Gastroesophageal sphincter (tissue), 3 donors: Measurements from ENCODE around the gene SLIT3.
A peak's percentile ranks its signal among the peaks of the same experiment; 100 is the strongest.

ENCODE experiments used
- EP300 ChIP-seq: sonication (generic); formaldehyde crosslinking; IDR thresholded peaks from one replicate; pipeline ENCODE4 v1.6.1; 2017; ENCODE audit warnings: antibody characterized with exemption, mild to moderate bottlenecking
- POLR2A ChIP-seq, 2 donors: fragments of 450-650 bp; IDR thresholded peaks; one replicate each; pipeline ENCODE4 v1.6.1; 2017; ENCODE audit warnings: antibody characterized with exemption in 2 of 2, mild to moderate bottlenecking in 2 of 2, moderate library complexity in 1 of 2
- POLR2AphosphoS5 ChIP-seq: sonication (generic); formaldehyde crosslinking; IDR thresholded peaks from one replicate; pipeline ENCODE4 v1.6.1; 2017; ENCODE audit warnings: antibody characterized with exemption
- TF ChIP-seq, protein P1 (sequence below), 4 experiments: fragments of 200-600 bp in 2 of 4; fragments of 450-650 bp in 2 of 4; sonication (generic) in 1 of 4; IDR thresholded peaks; one replicate each; pipeline ENCODE4 v1.5.1; 2017 to 2019; ENCODE audit warnings: antibody characterized with exemption in 4 of 4, mild to moderate bottlenecking in 2 of 4, moderate library complexity in 2 of 4

- TF ChIP-seq, protein P1, sequence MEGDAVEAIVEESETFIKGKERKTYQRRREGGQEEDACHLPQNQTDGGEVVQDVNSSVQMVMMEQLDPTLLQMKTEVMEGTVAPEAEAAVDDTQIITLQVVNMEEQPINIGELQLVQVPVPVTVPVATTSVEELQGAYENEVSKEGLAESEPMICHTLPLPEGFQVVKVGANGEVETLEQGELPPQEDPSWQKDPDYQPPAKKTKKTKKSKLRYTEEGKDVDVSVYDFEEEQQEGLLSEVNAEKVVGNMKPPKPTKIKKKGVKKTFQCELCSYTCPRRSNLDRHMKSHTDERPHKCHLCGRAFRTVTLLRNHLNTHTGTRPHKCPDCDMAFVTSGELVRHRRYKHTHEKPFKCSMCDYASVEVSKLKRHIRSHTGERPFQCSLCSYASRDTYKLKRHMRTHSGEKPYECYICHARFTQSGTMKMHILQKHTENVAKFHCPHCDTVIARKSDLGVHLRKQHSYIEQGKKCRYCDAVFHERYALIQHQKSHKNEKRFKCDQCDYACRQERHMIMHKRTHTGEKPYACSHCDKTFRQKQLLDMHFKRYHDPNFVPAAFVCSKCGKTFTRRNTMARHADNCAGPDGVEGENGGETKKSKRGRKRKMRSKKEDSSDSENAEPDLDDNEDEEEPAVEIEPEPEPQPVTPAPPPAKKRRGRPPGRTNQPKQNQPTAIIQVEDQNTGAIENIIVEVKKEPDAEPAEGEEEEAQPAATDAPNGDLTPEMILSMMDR (IDR thresholded peaks at IDR 0.05) = no peak
- TF ChIP-seq POLR2A (IDR thresholded peaks at IDR 0.05) = no peak
- TF ChIP-seq EP300 = no peak
- TF ChIP-seq POLR2AphosphoS5 = peak; percentile 41
These were observed 4.4 kb downstream of the SLIT3 start for GRCh38 chr5:169296419-169297143.
